Progenitor cell of endocrine pancreas (in vitro differentiated cells): ENCODE data around the gene KREMEN1. TPM values are rescaled to one million over a fixed set of nuclear protein-coding genes. Genes with fewer than 3 reads are reported as not detected.

ENCODE experiments used
- DNase-seq: peaks from one replicate; pipeline ENCODE4 v3.0.0; 2021; ENCODE audit warnings: low spot score; ENCODE audit not compliant: unreplicated experiment
- H3K27ac Mint-ChIP-seq: 2 replicates; pipeline ENCODE4 v1.8.0; 2021; ENCODE audit warnings: mild to moderate bottlenecking, moderate library complexity, mixed read lengths
- H3K27me3 Mint-ChIP-seq: 2 replicates; pipeline ENCODE4 v1.8.0; 2021; ENCODE audit warnings: mixed read lengths
- H3K36me3 Mint-ChIP-seq: 2 replicates; pipeline ENCODE4 v1.8.0; 2022; ENCODE audit warnings: mixed read lengths; ENCODE audit not compliant: insufficient read depth
- H3K4me1 Mint-ChIP-seq: 2 replicates; pipeline ENCODE4 v1.8.0; 2021; ENCODE audit warnings: low read depth, mixed read lengths
- H3K4me3 Mint-ChIP-seq: 2 replicates; pipeline ENCODE4 v1.8.0; 2021; ENCODE audit warnings: low read depth, mild to moderate bottlenecking, moderate library complexity, mixed read lengths
- H3K9me3 Mint-ChIP-seq: 2 replicates; pipeline ENCODE4 v1.8.0; 2021; ENCODE audit warnings: low read depth, mixed read lengths
- CTCF ChIP-seq: fragments of 200-600 bp; sonication (generic); IDR thresholded peaks from one replicate; pipeline ENCODE4 v1.5.0; 2021; ENCODE audit warnings: antibody characterized with exemption, mild to moderate bottlenecking; ENCODE audit not compliant: unreplicated experiment
- total RNA-seq: library from RNA; stranded (reverse); gene quantifications from 2 replicates; pipeline ENCODE4 v1.2.1, GENCODE V29; 2021

Gene KREMEN1
- total RNA-seq, 1 donor from 2014 or later: 10.5 TPM

GRCh38 chr22:29143941-29144785 is 71.3 kb downstream of the KREMEN1 start:
- no peak for DNase-seq
- Mint-ChIP-seq H3K27ac (no peak overlapping the region), H3K27me3 (no peaks in the 10 kb centered on the region)

GRCh38 chr22:29144786-29145160 is 71.9 kb downstream of the KREMEN1 start:
- Mint-ChIP-seq H3K36me3 (peaks cover 6% of the 10 kb centered on the region), H3K4me3 (no peak overlapping the region), H3K27me3 (no peaks in the 10 kb centered on the region), H3K4me1 (peaks cover 11% of the 10 kb centered on the region), H3K9me3 (no peaks in the 10 kb centered on the region), H3K27ac (no peak overlapping the region)
- no peak for DNase-seq
- no peak for TF ChIP-seq CTCF

More at GRCh38 chr22:29143941-29144785, 71.3 kb downstream of the KREMEN1 start:
- H3K36me3 Mint-ChIP-seq: peaks cover 6% of the 10 kb centered on the region
- no peaks in the 10 kb centered on the region for H3K9me3 Mint-ChIP-seq
- peaks cover 10% of the 10 kb centered on the region for H3K4me1 Mint-ChIP-seq
- TF ChIP-seq CTCF: no peak
- no peak overlapping the region for H3K4me3 Mint-ChIP-seq

GRCh38 chr22:29145321-29146072 is 72.7 kb downstream of the KREMEN1 start:
- no peaks in the 10 kb centered on the region for H3K27me3 Mint-ChIP-seq
- no peak overlapping the region for H3K27ac Mint-ChIP-seq
- H3K36me3 Mint-ChIP-seq: peaks cover 6% of the 10 kb centered on the region
- no peak for TF ChIP-seq CTCF
- peaks cover 7% of the 10 kb centered on the region for H3K4me1 Mint-ChIP-seq
- H3K9me3 Mint-ChIP-seq: no peaks in the 10 kb centered on the region
- no peak for DNase-seq
- H3K4me3 Mint-ChIP-seq: no peak overlapping the region

- peaks cover 6% of the 10 kb centered on the region for H3K36me3 Mint-ChIP-seq
- H3K4me1 Mint-ChIP-seq: peaks cover 5% of the 10 kb centered on the region
- TF ChIP-seq CTCF: no peak
- H3K27ac Mint-ChIP-seq: no peak overlapping the region
- no peak for DNase-seq
- H3K9me3 Mint-ChIP-seq: no peaks in the 10 kb centered on the region
- H3K4me3 Mint-ChIP-seq: no peak overlapping the region
- no peaks in the 10 kb centered on the region for H3K27me3 Mint-ChIP-seq
Observed at GRCh38 chr22:29146091-29146560, 73.3 kb downstream of the KREMEN1 start.

- DNase-seq: no peak
- H3K27ac Mint-ChIP-seq: no peak overlapping the region
- no peaks in the 10 kb centered on the region for H3K9me3 Mint-ChIP-seq
- no peaks in the 10 kb centered on the region for H3K27me3 Mint-ChIP-seq
- peaks cover 2% of the 10 kb centered on the region for H3K4me1 Mint-ChIP-seq
- no peak overlapping the region for H3K4me3 Mint-ChIP-seq
- H3K36me3 Mint-ChIP-seq: peaks cover 4% of the 10 kb centered on the region
- no peak for TF ChIP-seq CTCF
Observed at GRCh38 chr22:29146771-29147170, 73.9 kb downstream of the KREMEN1 start.
